ENCODE measurements around the gene GFOD1. TPM values are rescaled to one million over a fixed set of nuclear protein-coding genes. Genes with fewer than 3 reads are reported as not detected.

Gene GFOD1
- total and polyA plus RNA-seq, 2 donors (not counting 1 experiment from before 2014, with no cell fraction given): 10.5 to 25.3 TPM

GRCh38 chr6:13396241-13396792, 91.1 kb downstream of the GFOD1 start:
- no peaks in the 10 kb centered on the region for H3K36me3 ChIP-seq (ENCODE audit: control insufficient read depth, insufficient read depth, low read length)
- TF ChIP-seq EZH2 (IDR thresholded peaks at IDR 0.05; ENCODE audit: low read length, missing control alignments) (no peak), CTCF (conservative IDR thresholded peaks at IDR 0.05 in 1 of 2, IDR thresholded peaks at IDR 0.05 in 1 of 2; ENCODE audit: low read depth in 1 of 2, low read length in 2 of 2) (no peak)
- H3K9me3 ChIP-seq (ENCODE audit: control insufficient read depth, insufficient read depth, low read depth, low read length): no peaks in the 10 kb centered on the region
- H3K4me3 ChIP-seq (replicated peaks in 1 of 4; ENCODE audit: control extremely low read depth in 1 of 4, insufficient read depth in 1 of 4, low read depth in 3 of 4, low read length in 4 of 4): no peak overlapping the region
- no peak overlapping the region for H3K4me2 ChIP-seq (ENCODE audit: extremely low read depth, insufficient read depth, low read length)
- no peaks in the 10 kb centered on the region for H3K27me3 ChIP-seq (ENCODE audit: control insufficient read depth, insufficient read depth, low read length)
- no peak overlapping the region for H3K9ac ChIP-seq (ENCODE audit: insufficient read depth, low read length)
- H3K4me1 ChIP-seq (ENCODE audit: control insufficient read depth, extremely low read depth, insufficient read depth, low read length): peaks cover 11% of the 10 kb centered on the region
- peak overlapping the region; percentile 21 for H3K27ac ChIP-seq (ENCODE audit: insufficient read depth, low read length)
- H4K20me1 ChIP-seq (ENCODE audit: control insufficient read depth, extremely low read depth, insufficient read depth, low read length): no peaks in the 10 kb centered on the region
- no peak overlapping the region for H2AFZ ChIP-seq (ENCODE audit: low read length)
- DNase-seq (ENCODE audit: low read depth in 2 of 2): no peak
- H3K79me2 ChIP-seq (ENCODE audit: control insufficient read depth, insufficient read depth, low read length): no peaks in the 10 kb centered on the region

- peaks cover 11% of the 10 kb centered on the region for H3K4me1 ChIP-seq (ENCODE audit: control insufficient read depth, extremely low read depth, insufficient read depth, low read length)
- no peaks in the 10 kb centered on the region for H3K36me3 ChIP-seq (ENCODE audit: control insufficient read depth, insufficient read depth, low read length)
- no peaks in the 10 kb centered on the region for H4K20me1 ChIP-seq (ENCODE audit: control insufficient read depth, extremely low read depth, insufficient read depth, low read length)
- DNase-seq (ENCODE audit: low read depth in 2 of 2): peak; percentile 79 to 93
- no peaks in the 10 kb centered on the region for H3K9me3 ChIP-seq (ENCODE audit: control insufficient read depth, insufficient read depth, low read depth, low read length)
- H2AFZ ChIP-seq (ENCODE audit: low read length): peak overlapping the region; percentile 37
- H3K4me3 ChIP-seq (replicated peaks in 1 of 4; ENCODE audit: control extremely low read depth in 1 of 4, insufficient read depth in 1 of 4, low read depth in 3 of 4, low read length in 4 of 4): no peak overlapping the region
- no peaks in the 10 kb centered on the region for H3K79me2 ChIP-seq (ENCODE audit: control insufficient read depth, insufficient read depth, low read length)
- no peaks in the 10 kb centered on the region for H3K27me3 ChIP-seq (ENCODE audit: control insufficient read depth, insufficient read depth, low read length)
- no peak overlapping the region for H3K9ac ChIP-seq (ENCODE audit: insufficient read depth, low read length)
- H3K27ac ChIP-seq (ENCODE audit: insufficient read depth, low read length): peak overlapping the region; percentile 21
- H3K4me2 ChIP-seq (ENCODE audit: extremely low read depth, insufficient read depth, low read length): peak overlapping the region; percentile 27
- TF ChIP-seq CTCF (conservative IDR thresholded peaks at IDR 0.05 in 1 of 2, IDR thresholded peaks at IDR 0.05 in 1 of 2; ENCODE audit: low read depth in 1 of 2, low read length in 2 of 2): no peak
- TF ChIP-seq EZH2 (IDR thresholded peaks at IDR 0.05; ENCODE audit: low read length, missing control alignments): no peak
These were observed 91.8 kb downstream of the GFOD1 start for GRCh38 chr6:13395272-13396237.

- no peaks in the 10 kb centered on the region for H3K9me3 ChIP-seq (ENCODE audit: control insufficient read depth, insufficient read depth, low read depth, low read length)
- H3K4me1 ChIP-seq (ENCODE audit: control insufficient read depth, extremely low read depth, insufficient read depth, low read length): peaks cover 11% of the 10 kb centered on the region
- H4K20me1 ChIP-seq (ENCODE audit: control insufficient read depth, extremely low read depth, insufficient read depth, low read length): no peaks in the 10 kb centered on the region
- no peak overlapping the region for H3K27ac ChIP-seq (ENCODE audit: insufficient read depth, low read length)
- H3K4me2 ChIP-seq (ENCODE audit: extremely low read depth, insufficient read depth, low read length): no peak overlapping the region
- H3K9ac ChIP-seq (ENCODE audit: insufficient read depth, low read length): no peak overlapping the region
- no peaks in the 10 kb centered on the region for H3K79me2 ChIP-seq (ENCODE audit: control insufficient read depth, insufficient read depth, low read length)
- DNase-seq (ENCODE audit: low read depth in 2 of 2): no peak
- no peaks in the 10 kb centered on the region for H3K27me3 ChIP-seq (ENCODE audit: control insufficient read depth, insufficient read depth, low read length)
- TF ChIP-seq CTCF (conservative IDR thresholded peaks at IDR 0.05 in 1 of 2, IDR thresholded peaks at IDR 0.05 in 1 of 2; ENCODE audit: low read depth in 1 of 2, low read length in 2 of 2): no peak
- no peak for TF ChIP-seq EZH2 (IDR thresholded peaks at IDR 0.05; ENCODE audit: low read length, missing control alignments)
- no peak overlapping the region for H3K4me3 ChIP-seq (replicated peaks in 1 of 4; ENCODE audit: control extremely low read depth in 1 of 4, insufficient read depth in 1 of 4, low read depth in 3 of 4, low read length in 4 of 4)
- H2AFZ ChIP-seq (ENCODE audit: low read length): no peak overlapping the region
- H3K36me3 ChIP-seq (ENCODE audit: control insufficient read depth, insufficient read depth, low read length): no peaks in the 10 kb centered on the region
These were observed 94.9 kb downstream of the GFOD1 start for GRCh38 chr6:13392462-13392861.

All from fibroblast of lung (primary cell).